K562 (cell line): ENCODE data around the gene RUNX3. TPM values are rescaled to one million over a fixed set of nuclear protein-coding genes. Genes with fewer than 3 reads are reported as not detected.

Source experiments
- BDP1 ChIP-seq: IDR thresholded peaks from 3 replicates; pipeline ENCODE4 v1.6.1; 2011; ENCODE audit not compliant: insufficient read length, insufficient read depth
- CHD2 ChIP-seq: IDR thresholded peaks from 2 replicates; pipeline ENCODE4 v1.6.1; 2011; ENCODE audit warnings: low read depth, low read length
- DMBX1 ChIP-seq: fragments of 250-450 bp; sonication (Bioruptor Pico); IDR thresholded peaks from 2 replicates; pipeline ENCODE4 v1.8.0; 2022; ENCODE audit warnings: inconsistent platforms, mild to moderate bottlenecking, moderate library complexity, borderline replicate concordance
- FOXP1 ChIP-seq: sonication (generic); formaldehyde crosslinking; IDR thresholded peaks from 2 replicates; pipeline ENCODE4 v1.8.0; 2022; ENCODE audit warnings: mild to moderate bottlenecking, missing genetic modification reagents
- LARP7 ChIP-seq: fragments of 450-650 bp; IDR thresholded peaks from 2 replicates; pipeline ENCODE4 v1.6.1; 2016
- MEF2A ChIP-seq: IDR thresholded peaks from 2 replicates; pipeline ENCODE4 v1.6.1; 2011; ENCODE audit warnings: low read depth, mild to moderate bottlenecking, low read length, moderate library complexity; ENCODE audit not compliant: control insufficient read depth
- NR1H2 ChIP-seq: sonication (generic); formaldehyde crosslinking; IDR thresholded peaks from 2 replicates; pipeline ENCODE4 v1.4.0; 2020; ENCODE audit warnings: mild to moderate bottlenecking, missing genetic modification reagents
- RAD21 ChIP-seq, 2 experiments: fragments of 250-450 bp in 1 of 2; fragments of 450-650 bp in 1 of 2; sonication (Bioruptor Pico) in 1 of 2; formaldehyde crosslinking in 1 of 2; IDR thresholded peaks in 1 of 2; conservative IDR thresholded peaks in 1 of 2; 2 replicates each; pipeline versions ENCODE4 v1.4.0 to v1.8.0; 2020 to 2022; ENCODE audit warnings: mild to moderate bottlenecking in 2 of 2, moderate library complexity in 1 of 2
- RFX1 ChIP-seq: fragments of 450-650 bp; IDR thresholded peaks from 2 replicates; pipeline ENCODE4 v1.6.1; 2016; ENCODE audit warnings: mild to moderate bottlenecking, moderate library complexity
- U2AF2 ChIP-seq: fragments of 200-400 bp; formaldehyde crosslinking; optimal IDR thresholded peaks from 2 replicates; pipeline ENCODE3; 2017; ENCODE audit warnings: low read depth, mild to moderate bottlenecking, low read length
- ZKSCAN8 ChIP-seq: fragments of 200-800 bp; sonication (Bioruptor generic); IDR thresholded peaks from 2 replicates; pipeline ENCODE4 v1.6.1; 2016; ENCODE audit warnings: missing genetic modification characterization, missing compliant biosample characterization
- ZSCAN29 ChIP-seq: fragments of 450-650 bp; IDR thresholded peaks from 2 replicates; pipeline ENCODE4 v1.6.1; 2017
- polyA plus RNA-seq, 8 experiments: library from polyadenylated mRNA; depleted of rRNA in 4 of 8; stranded (reverse) in 5 of 8; unstranded in 3 of 8; fragments of >200 nt; fragmentation: Nextera tagmentation in 2 of 8; fragmentation: Illumina TruSeq in 1 of 8; extraction: Ambion mirVana in 2 of 8; extraction: Trizol in 1 of 8; gene quantifications; 2 replicates each; pipeline versions ENCODE4 v1.2.1 to v1.2.3, GENCODE V29; 2011 to 2014; ENCODE audit warnings: inconsistent platforms in 1 of 8, missing spikeins in 1 of 8
- total RNA-seq, 7 experiments: library from RNA; depleted of rRNA in 6 of 7; stranded (reverse); fragments of >200 nt in 6 of 7; fragmentation: Illumina TruSeq in 2 of 7; extraction: Trizol in 2 of 7; gene quantifications; 2 replicates each; pipeline versions ENCODE4 v1.2.1 to v1.2.3, GENCODE V29; 2011 to 2021; ENCODE audit warnings: low replicate concordance in 1 of 7
- TF ChIP-seq, protein P1 (sequence below), 3 experiments: IDR thresholded peaks in 2 of 3; conservative IDR thresholded peaks in 1 of 3; 2 replicates each; pipeline ENCODE4 v1.5.1; 2011 to 2012; ENCODE audit warnings: low read length in 3 of 3, mild to moderate bottlenecking in 3 of 3, control low read depth in 2 of 3, improper control_type of control experiment in 1 of 3, inconsistent platforms in 1 of 3, low read depth in 1 of 3, mixed read lengths in 1 of 3, moderate library complexity in 1 of 3; ENCODE audit not compliant: insufficient read depth in 2 of 3
- TF ChIP-seq, protein P2 (sequence below): fragments of 450-650 bp; IDR thresholded peaks from 2 replicates; pipeline ENCODE4 v1.6.1; 2017; ENCODE audit warnings: antibody characterized with exemption, mild to moderate bottlenecking
- TF ChIP-seq, protein P3 (sequence below): fragments of 250-450 bp; sonication (Bioruptor Pico); IDR thresholded peaks from 2 replicates; pipeline ENCODE4 v1.4.0; 2020; ENCODE audit warnings: mild to moderate bottlenecking, moderate library complexity, borderline replicate concordance
- TF ChIP-seq, protein P4 (sequence below), 2 experiments: fragments of 200-800 bp in 1 of 2; sonication (Bioruptor generic) in 1 of 2; sonication (generic) in 1 of 2; formaldehyde crosslinking in 1 of 2; IDR thresholded peaks in 1 of 2; conservative IDR thresholded peaks in 1 of 2; 2 replicates each; pipeline versions ENCODE4 v1.5.0 to v1.6.1; 2016 to 2020; ENCODE audit warnings: missing compliant biosample characterization in 1 of 2, missing genetic modification characterization in 1 of 2, missing genetic modification reagents in 1 of 2

Gene RUNX3
- total and polyA plus RNA-seq, 9 of the 15 experiments (the other 6 are each of a cell fraction or from before 2014, with no cell fraction given): 0.01 to 0.64 (median 0.09) TPM

DNA sequence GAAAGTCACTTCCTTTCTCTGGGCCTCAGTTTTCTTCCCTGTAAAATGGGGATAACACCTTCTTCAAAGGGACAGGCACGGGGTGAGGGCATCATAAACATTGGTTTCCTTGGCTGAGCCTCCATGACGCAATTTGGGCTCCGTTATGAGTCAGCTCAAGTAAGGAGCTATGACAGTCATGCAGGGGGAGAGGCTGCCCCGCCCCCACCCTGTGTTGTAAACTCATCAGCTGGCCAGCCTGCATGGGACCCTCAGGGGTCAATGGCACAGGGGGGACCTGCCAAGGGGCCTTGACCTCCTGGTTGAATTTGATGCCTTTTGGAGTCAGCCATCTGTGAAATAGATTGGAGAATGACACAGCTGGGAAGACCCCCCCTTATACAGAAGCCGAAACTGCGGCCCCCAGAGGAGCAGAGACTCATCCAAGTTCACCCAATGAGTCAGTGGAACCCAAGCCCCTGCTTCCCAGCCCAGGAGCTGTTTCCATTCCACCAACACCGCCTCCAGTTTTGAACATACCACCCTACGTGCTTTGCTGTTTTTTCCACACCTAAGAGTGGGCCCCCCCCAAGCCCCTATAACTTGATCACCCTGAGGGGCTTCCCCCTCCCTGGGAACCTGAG is 36.8 kb upstream of the RUNX3 start (continued):
- TF ChIP-seq ZKSCAN8 (CRISPR knock-in tag): no peak
- TF ChIP-seq RAD21 (CRISPR knock-in tag; conservative IDR thresholded peaks at IDR 0.05 in 1 of 2, IDR thresholded peaks at IDR 0.05 in 1 of 2): no peak
- TF ChIP-seq, protein P1, sequence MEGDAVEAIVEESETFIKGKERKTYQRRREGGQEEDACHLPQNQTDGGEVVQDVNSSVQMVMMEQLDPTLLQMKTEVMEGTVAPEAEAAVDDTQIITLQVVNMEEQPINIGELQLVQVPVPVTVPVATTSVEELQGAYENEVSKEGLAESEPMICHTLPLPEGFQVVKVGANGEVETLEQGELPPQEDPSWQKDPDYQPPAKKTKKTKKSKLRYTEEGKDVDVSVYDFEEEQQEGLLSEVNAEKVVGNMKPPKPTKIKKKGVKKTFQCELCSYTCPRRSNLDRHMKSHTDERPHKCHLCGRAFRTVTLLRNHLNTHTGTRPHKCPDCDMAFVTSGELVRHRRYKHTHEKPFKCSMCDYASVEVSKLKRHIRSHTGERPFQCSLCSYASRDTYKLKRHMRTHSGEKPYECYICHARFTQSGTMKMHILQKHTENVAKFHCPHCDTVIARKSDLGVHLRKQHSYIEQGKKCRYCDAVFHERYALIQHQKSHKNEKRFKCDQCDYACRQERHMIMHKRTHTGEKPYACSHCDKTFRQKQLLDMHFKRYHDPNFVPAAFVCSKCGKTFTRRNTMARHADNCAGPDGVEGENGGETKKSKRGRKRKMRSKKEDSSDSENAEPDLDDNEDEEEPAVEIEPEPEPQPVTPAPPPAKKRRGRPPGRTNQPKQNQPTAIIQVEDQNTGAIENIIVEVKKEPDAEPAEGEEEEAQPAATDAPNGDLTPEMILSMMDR (IDR thresholded peaks at IDR 0.05 in 2 of 3, conservative IDR thresholded peaks at IDR 0.05 in 1 of 3; ENCODE audit: insufficient read depth in 2 of 3, low read depth in 1 of 3, low read length in 3 of 3): no peak
- TF ChIP-seq ZSCAN29: no peak
- no peak for TF ChIP-seq MEF2A
- TF ChIP-seq LARP7: no peak
- TF ChIP-seq U2AF2: no peak
- TF ChIP-seq DMBX1 (CRISPR knock-in tag): no peak
- no peak for TF ChIP-seq NR1H2 (CRISPR knock-in tag)
- no peak for TF ChIP-seq RFX1
- TF ChIP-seq CHD2: no peak
- TF ChIP-seq BDP1: no peak
- TF ChIP-seq, protein P2, sequence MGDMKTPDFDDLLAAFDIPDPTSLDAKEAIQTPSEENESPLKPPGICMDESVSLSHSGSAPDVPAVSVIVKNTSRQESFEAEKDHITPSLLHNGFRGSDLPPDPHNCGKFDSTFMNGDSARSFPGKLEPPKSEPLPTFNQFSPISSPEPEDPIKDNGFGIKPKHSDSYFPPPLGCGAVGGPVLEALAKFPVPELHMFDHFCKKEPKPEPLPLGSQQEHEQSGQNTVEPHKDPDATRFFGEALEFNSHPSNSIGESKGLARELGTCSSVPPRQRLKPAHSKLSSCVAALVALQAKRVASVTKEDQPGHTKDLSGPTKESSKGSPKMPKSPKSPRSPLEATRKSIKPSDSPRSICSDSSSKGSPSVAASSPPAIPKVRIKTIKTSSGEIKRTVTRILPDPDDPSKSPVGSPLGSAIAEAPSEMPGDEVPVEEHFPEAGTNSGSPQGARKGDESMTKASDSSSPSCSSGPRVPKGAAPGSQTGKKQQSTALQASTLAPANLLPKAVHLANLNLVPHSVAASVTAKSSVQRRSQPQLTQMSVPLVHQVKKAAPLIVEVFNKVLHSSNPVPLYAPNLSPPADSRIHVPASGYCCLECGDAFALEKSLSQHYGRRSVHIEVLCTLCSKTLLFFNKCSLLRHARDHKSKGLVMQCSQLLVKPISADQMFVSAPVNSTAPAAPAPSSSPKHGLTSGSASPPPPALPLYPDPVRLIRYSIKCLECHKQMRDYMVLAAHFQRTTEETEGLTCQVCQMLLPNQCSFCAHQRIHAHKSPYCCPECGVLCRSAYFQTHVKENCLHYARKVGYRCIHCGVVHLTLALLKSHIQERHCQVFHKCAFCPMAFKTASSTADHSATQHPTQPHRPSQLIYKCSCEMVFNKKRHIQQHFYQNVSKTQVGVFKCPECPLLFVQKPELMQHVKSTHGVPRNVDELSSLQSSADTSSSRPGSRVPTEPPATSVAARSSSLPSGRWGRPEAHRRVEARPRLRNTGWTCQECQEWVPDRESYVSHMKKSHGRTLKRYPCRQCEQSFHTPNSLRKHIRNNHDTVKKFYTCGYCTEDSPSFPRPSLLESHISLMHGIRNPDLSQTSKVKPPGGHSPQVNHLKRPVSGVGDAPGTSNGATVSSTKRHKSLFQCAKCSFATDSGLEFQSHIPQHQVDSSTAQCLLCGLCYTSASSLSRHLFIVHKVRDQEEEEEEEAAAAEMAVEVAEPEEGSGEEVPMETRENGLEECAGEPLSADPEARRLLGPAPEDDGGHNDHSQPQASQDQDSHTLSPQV: 0 out of 2 replicates have a peak, but pooled peaks have one; percentile 3
- TF ChIP-seq FOXP1 (CRISPR knock-in tag): no peak
- TF ChIP-seq, protein P3, sequence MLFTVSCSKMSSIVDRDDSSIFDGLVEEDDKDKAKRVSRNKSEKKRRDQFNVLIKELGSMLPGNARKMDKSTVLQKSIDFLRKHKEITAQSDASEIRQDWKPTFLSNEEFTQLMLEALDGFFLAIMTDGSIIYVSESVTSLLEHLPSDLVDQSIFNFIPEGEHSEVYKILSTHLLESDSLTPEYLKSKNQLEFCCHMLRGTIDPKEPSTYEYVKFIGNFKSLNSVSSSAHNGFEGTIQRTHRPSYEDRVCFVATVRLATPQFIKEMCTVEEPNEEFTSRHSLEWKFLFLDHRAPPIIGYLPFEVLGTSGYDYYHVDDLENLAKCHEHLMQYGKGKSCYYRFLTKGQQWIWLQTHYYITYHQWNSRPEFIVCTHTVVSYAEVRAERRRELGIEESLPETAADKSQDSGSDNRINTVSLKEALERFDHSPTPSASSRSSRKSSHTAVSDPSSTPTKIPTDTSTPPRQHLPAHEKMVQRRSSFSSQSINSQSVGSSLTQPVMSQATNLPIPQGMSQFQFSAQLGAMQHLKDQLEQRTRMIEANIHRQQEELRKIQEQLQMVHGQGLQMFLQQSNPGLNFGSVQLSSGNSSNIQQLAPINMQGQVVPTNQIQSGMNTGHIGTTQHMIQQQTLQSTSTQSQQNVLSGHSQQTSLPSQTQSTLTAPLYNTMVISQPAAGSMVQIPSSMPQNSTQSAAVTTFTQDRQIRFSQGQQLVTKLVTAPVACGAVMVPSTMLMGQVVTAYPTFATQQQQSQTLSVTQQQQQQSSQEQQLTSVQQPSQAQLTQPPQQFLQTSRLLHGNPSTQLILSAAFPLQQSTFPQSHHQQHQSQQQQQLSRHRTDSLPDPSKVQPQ (CRISPR knock-in tag): no peak
- TF ChIP-seq, protein P4, sequence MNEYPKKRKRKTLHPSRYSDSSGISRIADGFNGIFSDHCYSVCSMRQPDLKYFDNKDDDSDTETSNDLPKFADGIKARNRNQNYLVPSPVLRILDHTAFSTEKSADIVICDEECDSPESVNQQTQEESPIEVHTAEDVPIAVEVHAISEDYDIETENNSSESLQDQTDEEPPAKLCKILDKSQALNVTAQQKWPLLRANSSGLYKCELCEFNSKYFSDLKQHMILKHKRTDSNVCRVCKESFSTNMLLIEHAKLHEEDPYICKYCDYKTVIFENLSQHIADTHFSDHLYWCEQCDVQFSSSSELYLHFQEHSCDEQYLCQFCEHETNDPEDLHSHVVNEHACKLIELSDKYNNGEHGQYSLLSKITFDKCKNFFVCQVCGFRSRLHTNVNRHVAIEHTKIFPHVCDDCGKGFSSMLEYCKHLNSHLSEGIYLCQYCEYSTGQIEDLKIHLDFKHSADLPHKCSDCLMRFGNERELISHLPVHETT (CRISPR knock-in tag; conservative IDR thresholded peaks at IDR 0.05 in 1 of 2, IDR thresholded peaks at IDR 0.05 in 1 of 2): no peak
